ES-I3 (cell line): ENCODE data around the gene RPS6KA3.
"Not testable (repeated sequence)": the region's sequence is repeated elsewhere in the genome, so short reads cannot be mapped to it uniquely, and the experiment has no call there.

Experiments
- H3K36me3 ChIP-seq: 2 replicates; pipeline ENCODE4 v1.6.1; 2013; ENCODE audit warnings: mild to moderate bottlenecking, low read length, control low read depth, moderate library complexity; ENCODE audit not compliant: insufficient read depth
- H3K4me1 ChIP-seq: 2 replicates; pipeline ENCODE4 v1.6.1; 2013; ENCODE audit warnings: mild to moderate bottlenecking, control low read depth, low read length; ENCODE audit not compliant: insufficient read depth
- H3K9ac ChIP-seq: 2 replicates; pipeline ENCODE4 v1.6.1; 2013; ENCODE audit warnings: low read depth, mild to moderate bottlenecking, low read length, moderate library complexity
- H3K9me3 ChIP-seq: 2 replicates; pipeline ENCODE4 v1.6.1; 2013; ENCODE audit warnings: mild to moderate bottlenecking, low read length, moderate library complexity; ENCODE audit not compliant: control insufficient read depth, insufficient read depth

RPS6KA3 gene

DNA sequence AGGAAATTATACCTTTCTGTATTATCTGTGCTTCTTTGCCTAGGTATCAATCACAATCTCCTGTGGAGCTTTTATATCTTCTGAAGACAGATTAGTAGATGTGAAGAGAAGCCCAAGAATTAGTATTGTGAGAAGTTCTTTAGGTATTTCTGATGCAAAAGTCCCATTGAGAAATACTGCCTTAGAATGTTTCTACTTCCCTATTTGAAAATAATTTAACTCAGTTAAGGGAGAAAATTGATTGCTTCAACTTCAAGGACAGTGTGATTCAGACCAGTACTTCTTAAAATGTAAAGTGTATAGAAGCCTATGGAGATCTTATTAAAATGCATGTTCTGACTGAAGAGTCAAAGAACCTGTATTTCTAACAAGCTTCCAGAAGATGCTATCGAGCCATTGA is 134.0 kb downstream of the RPS6KA3 start:
- H3K9me3 ChIP-seq = no peaks in the 10 kb centered on the region
- peaks cover 12% of the 10 kb centered on the region for H3K36me3 ChIP-seq
- H3K9ac ChIP-seq = no peak overlapping the region
- H3K4me1 ChIP-seq = no peaks in the 10 kb centered on the region

DNA sequence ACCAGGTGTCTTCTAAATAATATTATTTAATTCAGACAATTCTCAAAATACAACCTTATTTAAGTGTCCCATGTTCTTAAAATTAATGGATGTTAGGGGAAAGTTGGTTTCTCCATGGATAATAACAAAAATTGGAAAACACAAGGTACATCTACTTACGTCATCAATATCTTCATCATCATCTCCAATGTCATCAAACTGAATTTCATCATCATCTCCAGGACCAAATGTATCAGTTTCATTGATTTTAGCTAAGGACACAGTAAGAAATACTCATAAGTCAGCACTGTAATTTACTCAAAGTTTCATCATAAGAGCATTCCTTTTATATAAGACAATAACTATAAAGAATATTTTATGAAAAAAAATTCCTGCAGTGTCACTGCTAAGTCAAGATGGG is 136.4 kb downstream of the RPS6KA3 start:
- Histone ChIP-seq H3K36me3 (peaks cover 8% of the 10 kb centered on the region), H3K9ac (no peak overlapping the region), H3K9me3 (no peaks in the 10 kb centered on the region), H3K4me1 (no peaks in the 10 kb centered on the region)

DNA sequence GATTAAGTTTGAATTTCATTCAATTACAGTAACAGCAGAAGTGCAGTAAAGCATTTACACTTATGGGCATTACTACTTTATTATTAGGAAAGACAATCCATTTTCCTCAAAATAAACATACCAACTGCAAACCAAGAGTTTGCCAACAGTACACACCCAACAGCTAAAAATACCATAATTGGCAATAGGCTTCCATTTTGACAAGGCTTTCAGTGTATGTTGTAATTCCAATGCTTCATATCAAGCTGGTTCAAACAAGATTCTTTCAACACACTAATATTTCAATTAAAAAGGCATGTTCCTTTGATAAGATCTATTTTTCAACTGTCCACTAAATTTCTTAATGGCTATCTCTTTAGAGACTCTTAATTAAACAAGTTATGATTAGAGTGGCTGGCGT is 137.2 kb downstream of the RPS6KA3 start:
- Histone ChIP-seq H3K4me1 (no peaks in the 10 kb centered on the region), H3K9me3 (no peaks in the 10 kb centered on the region), H3K36me3 (peaks cover 8% of the 10 kb centered on the region), H3K9ac (no peak overlapping the region)

DNA sequence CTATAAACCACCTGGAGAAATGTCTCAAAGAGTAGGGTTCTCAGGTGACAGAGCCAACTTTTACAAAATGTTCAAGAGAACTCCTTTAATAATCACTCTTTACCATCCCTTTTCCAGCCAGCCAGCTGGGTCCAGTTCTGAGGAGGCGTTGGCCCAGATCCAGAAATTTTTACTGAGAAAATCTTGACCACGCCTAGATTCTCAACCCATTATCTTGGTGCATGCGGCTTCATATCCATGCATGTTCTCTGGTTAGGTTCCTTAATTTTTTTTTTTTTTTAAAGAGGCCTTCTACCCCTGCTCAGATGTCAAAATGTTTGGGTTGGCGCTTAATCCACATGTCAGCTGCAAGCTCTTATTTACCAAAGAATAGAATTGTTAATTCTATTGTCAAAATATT is 138.0 kb downstream of the RPS6KA3 start:
- H3K9me3 ChIP-seq = no peaks in the 10 kb centered on the region
- no peaks in the 10 kb centered on the region for H3K4me1 ChIP-seq
- no peak overlapping the region for H3K9ac ChIP-seq
- H3K36me3 ChIP-seq = peaks cover 8% of the 10 kb centered on the region

DNA sequence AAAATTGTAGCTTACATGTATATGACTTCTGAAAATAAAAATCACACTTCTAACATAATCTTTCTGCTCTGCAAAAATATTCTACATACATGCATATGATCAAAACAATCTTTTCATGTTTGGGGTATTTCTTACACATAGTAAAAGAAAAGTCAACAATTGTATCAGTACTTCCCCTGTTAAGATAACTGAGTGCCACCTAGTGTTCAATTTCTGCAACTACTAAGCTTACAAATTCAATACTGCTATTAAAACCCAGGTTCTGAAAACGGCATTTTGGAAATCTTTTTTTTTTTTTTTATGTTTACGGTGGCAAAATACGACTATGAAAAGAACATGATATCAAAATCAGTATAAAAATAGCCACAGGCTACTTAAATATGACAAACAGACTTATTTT is 139.3 kb downstream of the RPS6KA3 start:
- H3K36me3 ChIP-seq, H3K9me3 ChIP-seq, H3K9ac ChIP-seq, H3K4me1 ChIP-seq: not testable (repeated sequence)

DNA sequence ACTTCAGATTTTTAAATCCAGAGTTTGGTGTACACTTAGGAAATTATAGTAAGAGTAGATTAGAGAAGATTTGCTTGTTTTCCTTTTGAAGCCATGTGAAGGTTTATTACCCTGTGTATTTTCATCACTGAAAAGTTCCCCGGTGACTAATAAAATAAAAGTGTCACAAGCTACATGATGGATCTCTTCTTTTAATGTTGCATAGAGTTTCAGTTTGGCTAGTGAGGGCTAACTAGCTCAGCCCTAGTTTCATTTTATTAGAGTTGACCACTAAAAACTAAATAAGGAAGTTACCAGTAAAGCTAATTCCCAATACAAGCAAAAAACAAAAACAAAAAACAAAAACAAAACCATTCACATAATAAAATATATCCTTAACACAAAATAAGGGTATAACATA is 139.9 kb downstream of the RPS6KA3 start:
- H3K9me3 ChIP-seq, H3K9ac ChIP-seq, H3K36me3 ChIP-seq, H3K4me1 ChIP-seq: not testable (repeated sequence)

DNA sequence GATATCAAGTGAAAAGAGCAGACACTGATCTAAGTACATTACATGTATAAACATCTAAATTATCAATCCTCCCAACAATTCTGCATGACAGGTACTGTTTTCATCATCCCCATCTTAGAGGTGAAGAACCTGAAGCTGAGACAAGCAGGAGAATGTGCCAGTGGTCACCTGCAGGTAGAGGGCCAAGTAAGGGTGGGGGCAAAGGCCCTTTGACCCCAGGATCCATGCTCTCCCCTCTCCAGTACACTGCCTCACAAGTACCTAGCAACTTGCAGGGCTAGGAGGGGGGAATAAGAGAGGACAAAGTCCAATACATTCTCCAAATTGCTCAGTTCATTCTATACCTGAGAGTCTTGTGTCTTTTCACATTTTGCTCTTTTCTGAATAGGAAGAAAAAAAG is 141.7 kb downstream of the RPS6KA3 start:
- H3K9ac ChIP-seq = no peak overlapping the region
- H3K4me1 ChIP-seq = no peaks in the 10 kb centered on the region

DNA sequence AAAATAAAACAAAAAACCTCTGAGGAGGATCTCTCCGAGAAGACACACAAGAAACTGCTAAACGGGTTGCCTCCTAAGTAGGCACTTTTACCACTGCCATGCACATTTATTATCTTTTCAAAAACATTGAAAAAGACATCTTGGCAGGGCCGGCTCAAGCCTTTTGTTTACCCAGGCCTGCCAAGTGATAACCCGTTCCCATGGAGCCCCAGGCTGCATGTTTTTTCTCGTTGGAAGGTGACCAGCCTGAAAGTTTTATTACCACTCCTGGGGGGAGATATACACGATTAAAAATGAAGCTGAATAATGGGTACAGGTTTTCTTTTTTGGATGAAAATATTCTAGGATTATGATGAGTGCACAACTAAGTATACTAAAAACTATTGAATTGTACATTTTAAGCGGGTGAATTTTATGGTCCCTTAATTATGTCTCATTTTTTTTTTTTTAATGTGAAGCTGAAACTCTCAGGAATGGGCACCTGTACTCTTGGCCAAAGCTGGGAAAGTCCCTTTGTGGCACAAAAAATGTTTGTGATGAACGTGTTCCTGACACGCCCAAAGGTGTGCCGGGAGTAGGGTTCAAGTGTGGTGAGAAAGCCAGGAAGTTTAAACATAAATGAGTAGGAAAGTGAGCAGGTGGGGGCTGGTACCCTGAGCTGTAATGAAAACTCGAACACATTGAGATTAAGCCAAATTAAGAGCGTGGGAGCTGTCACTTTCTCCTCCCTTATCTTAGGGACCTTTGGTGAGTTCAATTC is 148.5 kb downstream of the RPS6KA3 start:
- Histone ChIP-seq H3K9me3 (no peaks in the 10 kb centered on the region), H3K36me3 (no peaks in the 10 kb centered on the region), H3K4me1 (no peaks in the 10 kb centered on the region), H3K9ac (no peak overlapping the region)

More for the DNA sequence above, 141.7 kb downstream of the RPS6KA3 start:
- H3K9me3 ChIP-seq = no peaks in the 10 kb centered on the region
- H3K36me3 ChIP-seq = peaks cover 3% of the 10 kb centered on the region

DNA sequence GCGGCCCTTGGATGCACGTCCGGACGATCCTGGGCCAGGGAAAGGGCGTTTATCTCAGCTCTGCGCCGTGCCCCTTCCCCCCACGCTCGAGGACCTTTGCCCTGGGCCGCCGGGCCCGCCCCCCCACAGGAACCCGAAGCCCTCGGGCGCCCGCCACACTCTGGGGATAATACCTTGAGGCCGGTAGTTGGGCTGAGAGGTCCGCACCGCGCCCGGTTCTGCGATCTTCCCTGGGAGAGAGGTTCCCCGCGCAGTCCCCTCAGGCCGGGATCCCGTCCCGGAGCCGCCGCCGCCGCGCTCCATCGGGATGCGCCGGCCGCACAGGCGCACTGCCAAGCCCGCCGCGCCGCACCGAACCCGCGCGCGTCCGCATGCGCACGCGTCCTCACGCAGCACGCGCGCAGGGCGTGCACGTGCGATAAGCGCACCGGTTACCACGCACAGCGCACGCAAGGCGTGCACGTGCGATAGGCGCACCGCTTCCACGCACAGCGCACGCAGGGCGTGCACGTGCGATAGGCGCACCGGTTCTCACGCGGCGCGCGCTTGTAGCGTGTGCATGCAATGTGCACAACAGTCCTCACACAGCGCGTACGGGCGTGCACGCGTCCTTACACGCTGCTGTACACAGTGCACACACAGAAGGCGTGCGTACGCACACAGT is 150.0 kb downstream of the RPS6KA3 start, which contains the start of gene MAP7D2:
TSS of gene MAP7D2 (minus strand) at position 331 of the 664 bp plus-strand sequence. CDS start at position 303, 28 bp downstream.
- Histone ChIP-seq H3K9ac (peak within 1 kb of the TSS; percentile 39), H3K4me1 (no peaks in the 10 kb centered on the region; the same call in 1 of the 2 replicates), H3K9me3 (no peaks in the 10 kb centered on the region), H3K36me3 (no peaks in the 10 kb centered on the region)

DNA sequence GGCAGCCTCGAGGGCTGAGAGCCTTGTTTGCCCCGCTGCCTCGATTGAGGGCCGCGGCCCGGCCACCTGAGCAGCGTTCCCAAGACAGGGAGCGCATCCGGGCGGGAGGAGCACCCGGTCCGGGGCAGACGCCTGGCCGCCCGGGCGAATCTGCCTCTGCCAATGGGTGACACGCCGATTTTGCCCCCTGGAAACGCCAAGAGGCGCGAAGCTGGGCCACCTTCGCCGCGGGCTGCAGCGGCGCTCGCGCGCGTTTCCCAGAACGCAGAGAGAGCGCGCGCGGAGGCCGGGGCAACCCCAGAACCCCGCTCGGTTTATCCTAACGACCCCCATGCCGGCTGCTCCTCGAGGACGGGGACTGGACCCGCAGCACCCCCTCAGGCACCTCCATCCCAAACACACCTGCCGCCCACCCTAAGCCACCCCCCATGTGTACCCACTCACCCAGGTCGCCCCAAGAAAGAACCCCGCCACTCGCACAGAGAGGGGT is 150.6 kb downstream of the RPS6KA3 start:
- no peaks in the 10 kb centered on the region for H3K36me3 ChIP-seq
- H3K9me3 ChIP-seq = no peaks in the 10 kb centered on the region
- H3K9ac ChIP-seq = peak overlapping the region; percentile 39
- no peaks in the 10 kb centered on the region; the same call in 1 of the 2 replicates for H3K4me1 ChIP-seq

DNA sequence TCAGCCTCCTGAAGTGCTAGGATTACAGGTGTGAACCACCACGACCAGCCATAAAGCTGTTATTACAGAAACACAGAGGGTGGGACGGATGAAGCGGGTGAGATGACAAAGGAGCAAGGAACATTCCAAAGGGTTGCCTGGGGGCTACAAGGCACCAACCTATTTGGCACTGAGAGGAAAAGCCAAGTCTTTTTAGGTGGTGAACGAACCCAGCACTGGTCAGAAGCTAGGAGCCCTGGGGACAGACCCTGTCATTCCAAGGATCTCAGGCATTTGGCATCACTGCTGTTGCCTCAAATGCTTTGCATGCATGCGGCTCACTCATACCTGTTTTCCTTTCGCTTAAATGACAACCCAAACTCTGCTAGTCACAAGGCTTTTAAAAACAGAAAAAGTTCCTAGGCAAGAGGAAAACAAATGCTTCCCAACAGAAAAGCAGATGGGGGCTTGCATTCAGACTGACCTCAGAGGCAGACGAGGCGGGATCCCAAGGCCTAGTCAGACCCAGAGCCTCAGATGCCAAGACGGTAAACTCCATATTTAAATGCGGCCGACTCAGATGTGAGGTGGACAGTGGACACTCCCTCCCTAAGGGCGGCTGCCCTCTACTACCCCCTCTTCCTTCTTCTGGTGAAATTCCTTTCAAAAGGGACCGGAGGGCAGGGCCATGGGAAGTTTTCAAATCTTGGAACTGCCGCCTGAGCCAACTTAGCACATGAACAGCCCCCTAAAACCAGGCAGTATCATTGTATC is 154.5 kb downstream of the RPS6KA3 start:
- H3K9ac ChIP-seq = no peak overlapping the region
- no peaks in the 10 kb centered on the region; the same call in 1 of the 2 replicates for H3K4me1 ChIP-seq
- H3K9me3 ChIP-seq = no peaks in the 10 kb centered on the region
- no peaks in the 10 kb centered on the region for H3K36me3 ChIP-seq

DNA sequence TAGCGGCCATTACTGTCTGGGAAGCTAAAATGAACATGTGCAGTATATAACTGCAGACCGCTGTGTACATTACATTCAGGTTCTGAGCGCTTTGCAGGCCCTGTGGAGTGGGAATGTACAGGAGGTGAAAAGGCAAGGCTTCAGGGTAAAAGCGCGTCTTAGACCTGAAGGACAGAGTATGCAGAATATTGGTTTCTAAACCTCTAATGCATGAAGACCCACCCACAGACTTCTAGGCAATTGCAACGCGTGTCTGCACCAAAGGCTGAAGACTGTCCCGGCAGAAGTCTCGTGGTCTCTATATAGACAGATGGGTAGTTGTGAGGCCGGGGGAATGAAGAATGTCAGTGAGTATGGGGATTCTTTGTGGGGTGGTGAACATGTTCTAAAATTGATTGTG is 155.4 kb downstream of the RPS6KA3 start:
- Histone ChIP-seq H3K36me3 (no peaks in the 10 kb centered on the region), H3K9me3 (no peaks in the 10 kb centered on the region), H3K4me1 (no peaks in the 10 kb centered on the region; the same call in 1 of the 2 replicates), H3K9ac (no peak overlapping the region)

DNA sequence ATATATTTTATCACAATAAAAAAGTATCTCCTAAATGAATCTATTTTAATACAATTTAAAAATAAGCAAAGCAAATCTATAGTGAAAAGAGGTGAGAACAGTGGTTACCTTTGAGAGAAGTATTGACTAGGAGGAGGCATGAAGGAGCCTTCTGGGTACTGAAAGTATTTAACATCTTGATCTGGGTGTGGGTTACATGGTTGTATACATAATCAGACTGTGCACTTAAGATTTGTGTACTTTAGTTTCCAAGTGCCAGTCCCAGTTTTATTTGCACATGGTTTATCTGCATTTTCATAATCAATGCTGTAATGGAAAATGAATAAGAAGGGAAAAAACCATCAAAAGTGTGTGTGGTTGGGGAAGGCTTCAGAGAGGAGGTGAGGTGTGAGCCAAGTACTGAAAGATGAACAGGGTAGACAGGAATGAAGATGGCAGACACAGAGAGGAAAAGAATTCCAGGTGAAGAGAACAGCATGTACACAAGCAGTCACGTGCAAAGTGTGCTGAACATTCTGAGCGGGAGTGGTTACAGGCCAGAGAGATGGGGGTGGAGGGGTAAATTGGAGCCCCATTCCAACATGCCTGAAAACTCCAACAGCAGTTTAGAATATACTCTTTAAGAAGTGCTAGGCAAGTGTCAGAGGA is 164.7 kb downstream of the RPS6KA3 start:
- H3K9me3 ChIP-seq = no peaks in the 10 kb centered on the region; the same call in 1 of the 2 replicates
- no peak overlapping the region for H3K9ac ChIP-seq
- no peaks in the 10 kb centered on the region for H3K36me3 ChIP-seq
- H3K4me1 ChIP-seq = no peaks in the 10 kb centered on the region
